Lower lobe of right lung (tissue), 2 donors: ENCODE data around the gene MEI1. TPM values are rescaled to one million over a fixed set of nuclear protein-coding genes. Genes with fewer than 3 reads are reported as not detected.

ENCODE experiments used
- ATAC-seq, 2 donors: fragments of 200-7000 bp; cut with Tn5 transposase; one replicate each; pipeline ENCODE4 v1.9.1; 2020 to 2022; ENCODE audit warnings: mild to moderate bottlenecking in 2 of 2, moderate library complexity in 2 of 2
- DNase-seq: peaks from one replicate; pipeline ENCODE4 v3.0.0-alpha.2; 2020
- H3K27ac ChIP-seq: fragments of 200-600 bp; one replicate; pipeline ENCODE4 v1.8.0; 2022
- H3K27me3 ChIP-seq: fragments of 200-600 bp; one replicate; pipeline ENCODE4 v1.8.0; 2022; ENCODE audit warnings: low read depth
- H3K36me3 ChIP-seq: fragments of 200-600 bp; one replicate; pipeline ENCODE4 v1.8.0; 2022; ENCODE audit warnings: mild to moderate bottlenecking
- H3K4me1 ChIP-seq: fragments of 200-600 bp; one replicate; pipeline ENCODE4 v1.8.0; 2022
- H3K4me3 ChIP-seq: fragments of 200-600 bp; one replicate; pipeline ENCODE4 v1.8.0; 2022; ENCODE audit warnings: mild to moderate bottlenecking
- H3K9me3 ChIP-seq: fragments of 200-600 bp; one replicate; pipeline ENCODE4 v1.8.0; 2022
- intact Hi-C: fragments of 100-400 bp; cut with DNase I; formaldehyde crosslinking; loops from one replicate; pipeline ENCODE4 v1.11.0; 2022
- total RNA-seq: library from RNA; stranded (reverse); fragmentation: NEBNext Ultra II Directional; extraction: Animal tissue kit (Norgen Biotek cat#: 25700); gene quantifications from one replicate; pipeline ENCODE4 v1.2.1, GENCODE V29; 2021
- TF ChIP-seq, protein P1 (sequence below): fragments of 200-600 bp; IDR thresholded peaks from one replicate; pipeline ENCODE4 v1.8.0; 2022; ENCODE audit warnings: antibody characterized with exemption, mild to moderate bottlenecking
- donor health status: DM: no; HTN: yes; CAD: no; lungs with severe emphysema.

Gene MEI1
- total RNA-seq, 1 donor from 2014 or later = 4.3 TPM

DNA sequence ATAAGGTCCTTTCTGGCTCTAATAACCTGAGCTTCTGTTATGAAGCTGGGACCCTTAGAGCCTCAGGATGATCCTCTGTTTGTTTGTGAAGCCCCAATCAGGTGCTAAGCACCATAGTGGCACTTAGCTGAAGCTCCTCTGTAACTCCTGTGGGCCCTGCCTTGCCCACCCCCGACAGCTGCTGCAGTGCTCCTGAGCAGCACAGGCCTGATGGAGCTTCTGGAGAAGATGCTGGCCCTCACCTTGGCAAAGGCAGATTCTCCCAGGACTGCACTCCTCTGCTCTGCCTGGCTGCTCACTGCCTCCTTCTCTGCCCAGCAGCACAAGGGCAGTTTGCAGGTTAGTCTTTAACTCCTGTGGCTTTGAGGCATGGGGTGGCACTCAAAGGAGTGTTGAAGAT is 82.2 kb downstream of the MEI1 start:
- DNase-seq (no peak), ATAC-seq (peak; percentile 4 to 32)
- H3K9me3 ChIP-seq = no peaks in the 10 kb centered on the region
- no peaks in the 10 kb centered on the region for H3K27me3 ChIP-seq
- H3K4me3 ChIP-seq = peak overlapping the region; percentile 38
- peak overlapping the region; percentile 74 for H3K27ac ChIP-seq
- intact Hi-C loops = no loop called here
- H3K36me3 ChIP-seq = no peaks in the 10 kb centered on the region
- peaks cover 14% of the 10 kb centered on the region for H3K4me1 ChIP-seq
- TF ChIP-seq, protein P1, sequence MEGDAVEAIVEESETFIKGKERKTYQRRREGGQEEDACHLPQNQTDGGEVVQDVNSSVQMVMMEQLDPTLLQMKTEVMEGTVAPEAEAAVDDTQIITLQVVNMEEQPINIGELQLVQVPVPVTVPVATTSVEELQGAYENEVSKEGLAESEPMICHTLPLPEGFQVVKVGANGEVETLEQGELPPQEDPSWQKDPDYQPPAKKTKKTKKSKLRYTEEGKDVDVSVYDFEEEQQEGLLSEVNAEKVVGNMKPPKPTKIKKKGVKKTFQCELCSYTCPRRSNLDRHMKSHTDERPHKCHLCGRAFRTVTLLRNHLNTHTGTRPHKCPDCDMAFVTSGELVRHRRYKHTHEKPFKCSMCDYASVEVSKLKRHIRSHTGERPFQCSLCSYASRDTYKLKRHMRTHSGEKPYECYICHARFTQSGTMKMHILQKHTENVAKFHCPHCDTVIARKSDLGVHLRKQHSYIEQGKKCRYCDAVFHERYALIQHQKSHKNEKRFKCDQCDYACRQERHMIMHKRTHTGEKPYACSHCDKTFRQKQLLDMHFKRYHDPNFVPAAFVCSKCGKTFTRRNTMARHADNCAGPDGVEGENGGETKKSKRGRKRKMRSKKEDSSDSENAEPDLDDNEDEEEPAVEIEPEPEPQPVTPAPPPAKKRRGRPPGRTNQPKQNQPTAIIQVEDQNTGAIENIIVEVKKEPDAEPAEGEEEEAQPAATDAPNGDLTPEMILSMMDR = no peak

DNA sequence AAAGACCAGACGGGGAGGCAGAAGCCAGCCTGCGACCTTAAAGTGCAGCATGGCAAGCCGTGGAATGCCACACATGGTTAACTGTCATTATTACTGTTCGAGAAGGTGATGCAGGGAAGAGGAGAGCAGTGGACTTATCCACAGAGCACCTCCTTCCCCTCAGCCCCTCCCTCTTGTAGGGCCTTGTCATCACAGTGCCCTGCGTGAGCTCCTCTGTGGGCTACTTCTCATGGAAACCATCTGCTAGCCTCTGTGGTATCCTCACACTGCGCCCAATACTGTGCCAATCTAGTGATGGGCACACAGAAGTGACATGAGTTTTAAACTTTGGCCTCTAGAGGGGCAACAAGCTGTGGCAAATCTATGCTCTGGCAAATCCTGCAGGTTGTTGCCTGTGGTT is 83.0 kb downstream of the MEI1 start:
- Histone ChIP-seq H3K27ac (peak overlapping the region; percentile 74), H3K4me1 (peaks cover 14% of the 10 kb centered on the region), H3K36me3 (no peaks in the 10 kb centered on the region), H3K27me3 (no peaks in the 10 kb centered on the region), H3K9me3 (no peaks in the 10 kb centered on the region), H3K4me3 (peak overlapping the region; percentile 38)
- DNase-seq = no peak
- intact Hi-C loops = no loop called here
- TF ChIP-seq, protein P1 = no peak
- ATAC-seq = peak in 1 of 2 donors; percentile 37

DNA sequence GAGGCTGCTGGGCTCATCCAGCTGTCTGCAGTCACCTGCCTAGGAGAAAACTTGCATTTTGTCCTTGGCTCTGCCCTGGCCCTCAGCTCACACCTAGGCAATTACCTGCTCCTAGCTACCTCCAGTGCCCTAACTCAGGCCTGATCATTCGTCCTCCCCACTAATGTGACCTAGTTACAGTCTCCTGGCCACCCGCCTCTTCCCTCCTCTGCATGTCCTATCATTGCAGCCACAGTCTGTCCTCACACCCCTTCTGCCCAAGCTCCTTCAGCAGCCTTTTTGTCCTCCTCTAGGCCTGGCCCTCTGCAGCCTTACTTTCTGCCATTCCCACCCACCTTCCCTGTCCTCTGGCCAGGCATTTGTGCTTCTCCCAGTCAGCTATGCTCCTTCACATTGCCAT is 83.4 kb downstream of the MEI1 start:
- TF ChIP-seq, protein P1 = no peak
- no peaks in the 10 kb centered on the region for H3K27me3 ChIP-seq

DNA sequence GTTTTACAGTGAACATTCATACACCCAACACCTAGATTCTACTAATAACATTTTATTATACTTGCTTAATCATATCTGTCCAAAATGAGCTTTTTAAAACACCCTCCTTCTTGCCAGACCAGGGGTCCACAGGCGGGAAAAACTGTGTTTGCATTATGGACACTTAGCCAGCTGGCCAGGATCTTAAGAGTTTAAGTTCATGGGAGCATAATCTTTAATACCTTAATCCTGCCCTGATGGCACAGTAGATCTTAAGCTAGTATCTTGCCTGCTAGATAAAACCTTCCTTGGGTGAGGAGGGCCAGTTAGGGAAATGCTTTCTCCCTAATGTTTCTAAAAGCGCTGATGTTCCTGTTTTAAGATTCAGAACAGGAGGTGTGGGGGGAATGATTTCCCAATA is 88.0 kb downstream of the MEI1 start:
- TF ChIP-seq, protein P1 = no peak
- H3K27me3 ChIP-seq = no peaks in the 10 kb centered on the region
- ATAC-seq = no peak
- H3K9me3 ChIP-seq = no peaks in the 10 kb centered on the region
- intact Hi-C loops = no loop called here
- H3K4me3 ChIP-seq = no peak overlapping the region
- H3K27ac ChIP-seq = no peak overlapping the region
- no peaks in the 10 kb centered on the region for H3K36me3 ChIP-seq
- no peaks in the 10 kb centered on the region for H3K4me1 ChIP-seq
- DNase-seq = no peak

More for the DNA sequence above, 83.4 kb downstream of the MEI1 start:
- no peak for DNase-seq
- no peak for ATAC-seq
- Histone ChIP-seq H3K4me1 (peaks cover 14% of the 10 kb centered on the region), H3K9me3 (no peaks in the 10 kb centered on the region), H3K4me3 (peak overlapping the region; percentile 38), H3K36me3 (no peaks in the 10 kb centered on the region), H3K27ac (peak overlapping the region; percentile 11)
- intact Hi-C loops = no loop called here

DNA sequence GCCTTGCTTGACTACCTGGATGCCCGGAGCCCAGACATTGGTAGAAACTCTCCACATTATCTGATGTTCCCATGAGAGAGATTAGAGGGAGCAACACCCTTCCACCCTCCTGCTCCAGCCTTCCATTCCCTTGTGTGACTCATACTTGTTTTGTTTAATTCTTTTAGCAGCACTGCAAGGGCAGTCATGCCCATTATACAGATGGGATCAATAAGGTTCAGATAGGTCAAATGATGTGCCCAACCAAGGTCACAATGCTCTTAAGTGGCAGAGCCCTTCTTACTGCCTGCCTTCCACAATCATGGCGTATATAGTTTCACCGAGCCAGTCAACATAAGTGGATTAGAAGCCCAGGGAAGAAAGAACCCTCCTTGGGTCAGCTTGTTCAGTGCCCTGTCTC is 94.6 kb downstream of the MEI1 start:
- Histone ChIP-seq H3K27ac (no peak overlapping the region), H3K9me3 (no peaks in the 10 kb centered on the region), H3K27me3 (no peaks in the 10 kb centered on the region), H3K36me3 (no peaks in the 10 kb centered on the region), H3K4me1 (no peaks in the 10 kb centered on the region), H3K4me3 (no peak overlapping the region)
- ATAC-seq (no peak), DNase-seq (no peak)
- intact Hi-C loops = no loop called here
- TF ChIP-seq, protein P1 = no peak

DNA sequence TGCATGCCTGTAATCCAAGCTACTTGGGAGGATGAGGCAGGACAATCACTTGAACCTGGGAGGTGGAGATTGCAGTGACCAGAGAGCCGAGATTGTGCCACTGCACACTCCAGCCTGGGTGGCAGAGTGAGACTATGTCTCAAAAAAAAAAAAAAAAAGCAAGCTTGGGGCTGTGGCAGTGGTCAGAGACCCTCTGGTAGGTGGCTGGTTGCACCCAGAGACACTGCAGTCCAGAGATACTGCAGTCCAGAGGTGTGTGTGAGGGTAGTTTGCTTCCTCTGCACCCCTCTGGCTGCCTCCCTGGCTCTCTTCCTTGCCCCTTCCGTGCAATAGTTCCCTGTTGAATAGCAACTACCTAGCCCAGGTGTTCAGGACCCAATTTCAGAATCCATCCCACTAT is 99.4 kb downstream of the MEI1 start:
- no peak for ATAC-seq
- no peak overlapping the region for H3K27ac ChIP-seq
- intact Hi-C loops = no loop called here
- no peaks in the 10 kb centered on the region for H3K36me3 ChIP-seq
- no peaks in the 10 kb centered on the region for H3K9me3 ChIP-seq
- TF ChIP-seq, protein P1 = no peak
- H3K27me3 ChIP-seq = no peaks in the 10 kb centered on the region
- DNase-seq = no peak
- H3K4me3 ChIP-seq = no peak overlapping the region
- H3K4me1 ChIP-seq = peaks cover 21% of the 10 kb centered on the region
